Retina (tissue), 1 donor: ENCODE measurements around the gene GIGYF2.
"Not testable (repeated sequence)": the region's sequence is repeated elsewhere in the genome, so short reads cannot be mapped to it uniquely, and the experiment has no call there.

Experiments used
- DNase-seq: peaks from one replicate; pipeline ENCODE4 v3.0.0-alpha.2; 2016

GIGYF2 gene

GRCh38 chr2:232697059-232697806 lies at the start of gene GIGYF2:
Gene GIGYF2 (plus strand): TSS chr2:232697331. CDS start chr2:232735198, 37,867 bp downstream.
- peak; percentile 96 for DNase-seq

- DNase-seq: no peak
Observed at GRCh38 chr2:232649033-232649432, 48.1 kb upstream of the GIGYF2 start.

GRCh38 chr2:232652505-232652851 lies 44.7 kb upstream of the GIGYF2 start:
- DNase-seq: no peak

GRCh38 chr2:232653441-232653840 lies 43.7 kb upstream of the GIGYF2 start:
- DNase-seq: no peak

GRCh38 chr2:232655392-232655791 lies 41.7 kb upstream of the GIGYF2 start:
- DNase-seq: no peak

GRCh38 chr2:232658217-232658785 lies 38.8 kb upstream of the GIGYF2 start:
- DNase-seq: no peak

GRCh38 chr2:232659359-232659758 lies 37.8 kb upstream of the GIGYF2 start:
- no peak for DNase-seq

- no peak for DNase-seq
Observed at GRCh38 chr2:232662486-232663260, 34.5 kb upstream of the GIGYF2 start.

- DNase-seq: no peak
Observed at GRCh38 chr2:232666051-232666805, 30.9 kb upstream of the GIGYF2 start.

GRCh38 chr2:232667989-232668583 lies 29.0 kb upstream of the GIGYF2 start:
- no peak for DNase-seq

GRCh38 chr2:232668805-232669444 lies 28.2 kb upstream of the GIGYF2 start:
- no peak for DNase-seq

GRCh38 chr2:232672588-232672987 lies 24.5 kb upstream of the GIGYF2 start:
- no peak for DNase-seq

GRCh38 chr2:232674491-232674890 lies 22.6 kb upstream of the GIGYF2 start:
- no peak for DNase-seq

- DNase-seq: no peak
Observed at GRCh38 chr2:232675381-232675780, 21.8 kb upstream of the GIGYF2 start.

GRCh38 chr2:232680006-232680405 lies 17.1 kb upstream of the GIGYF2 start:
- DNase-seq: no peak

- no peak for DNase-seq
Observed at GRCh38 chr2:232681527-232681926, 15.6 kb upstream of the GIGYF2 start.

- no peak for DNase-seq
Observed at GRCh38 chr2:232683368-232683767, 13.8 kb upstream of the GIGYF2 start.

GRCh38 chr2:232685391-232685790 lies 11.7 kb upstream of the GIGYF2 start:
- not testable (repeated sequence) for DNase-seq

- DNase-seq: no peak
Observed at GRCh38 chr2:232687382-232688160, 9.6 kb upstream of the GIGYF2 start.

GRCh38 chr2:232688201-232688600 lies 8.9 kb upstream of the GIGYF2 start:
- no peak for DNase-seq

GRCh38 chr2:232689152-232689910 lies 7.8 kb upstream of the GIGYF2 start:
- DNase-seq: no peak
